Glomerular visceral epithelial cell (primary cell): Measurements from ENCODE around the gene TEX53.

Source experiments
- DNase-seq: peaks from one replicate; pipeline ENCODE4 v3.0.0-alpha.2; 2016; ENCODE audit errors: extremely low spot score

The TEX53 gene

GRCh38 chr9:114638404-114638803 is 19.2 kb downstream of the TEX53 start:
- DNase-seq = no peak

- no peak for DNase-seq
Measured at GRCh38 chr9:114634387-114634786, 23.2 kb downstream of the TEX53 start.

- no peak for DNase-seq
Measured at GRCh38 chr9:114633438-114634089, 24.0 kb downstream of the TEX53 start.

GRCh38 chr9:114631166-114631565 is 26.4 kb downstream of the TEX53 start:
- DNase-seq = no peak

- no peak for DNase-seq
Measured at GRCh38 chr9:114629563-114630090, 28.0 kb downstream of the TEX53 start.

- no peak for DNase-seq
Measured at GRCh38 chr9:114627553-114627952, 30.1 kb downstream of the TEX53 start.

GRCh38 chr9:114626415-114627020 is 31.1 kb downstream of the TEX53 start:
- no peak for DNase-seq

- no peak for DNase-seq
Measured at GRCh38 chr9:114624677-114625076, 32.9 kb downstream of the TEX53 start.

GRCh38 chr9:114621975-114622609 is 35.5 kb downstream of the TEX53 start:
- peak; percentile 73 for DNase-seq

- no peak for DNase-seq
Measured at GRCh38 chr9:114621561-114621960, 36.0 kb downstream of the TEX53 start.

- no peak for DNase-seq
Measured at GRCh38 chr9:114619191-114619761, 38.3 kb downstream of the TEX53 start.

- DNase-seq = peak; percentile 16
Measured at GRCh38 chr9:114616684-114617520, 40.7 kb downstream of the TEX53 start.

GRCh38 chr9:114614373-114614772 is 43.2 kb downstream of the TEX53 start:
- no peak for DNase-seq

GRCh38 chr9:114613919-114614318 is 43.7 kb downstream of the TEX53 start:
- no peak for DNase-seq

- no peak for DNase-seq
Measured at GRCh38 chr9:114613087-114613486, 44.5 kb downstream of the TEX53 start.

- no peak for DNase-seq
Measured at GRCh38 chr9:114612272-114612923, 45.2 kb downstream of the TEX53 start.

GRCh38 chr9:114611516-114612271 is 45.9 kb downstream of the TEX53 start:
- peak; percentile 75 for DNase-seq

GRCh38 chr9:114608525-114608796 is 49.1 kb downstream of the TEX53 start:
- DNase-seq = no peak

- no peak for DNase-seq
Measured at GRCh38 chr9:114607671-114608524, 49.7 kb downstream of the TEX53 start.
